Prostate gland (tissue), 2 donors: Measurements from ENCODE around the gene YPEL4.

ENCODE experiments used
- POLR2A ChIP-seq: fragments of 450-650 bp; IDR thresholded peaks from one replicate; pipeline ENCODE4 v1.6.1; 2016; ENCODE audit warnings: antibody characterized with exemption, mild to moderate bottlenecking
- POLR2AphosphoS5 ChIP-seq: sonication (generic); formaldehyde crosslinking; IDR thresholded peaks from one replicate; pipeline ENCODE4 v1.6.1; 2017; ENCODE audit warnings: antibody characterized with exemption
- TF ChIP-seq, protein P1 (sequence below), 4 experiments: fragments of 200-600 bp in 2 of 4; fragments of 450-650 bp in 2 of 4; sonication (generic) in 2 of 4; IDR thresholded peaks; 1 replicate in 3 of 4; 2 replicates in 1 of 4; pipeline ENCODE4 v1.5.1; 2016 to 2019; ENCODE audit warnings: antibody characterized with exemption in 4 of 4, mild to moderate bottlenecking in 2 of 4, moderate library complexity in 2 of 4

GRCh38 chr11:57653163-57653562 lies 3.5 kb upstream of the YPEL4 start:
- TF ChIP-seq POLR2AphosphoS5 (no peak), POLR2A (no peak)
- TF ChIP-seq, protein P1, sequence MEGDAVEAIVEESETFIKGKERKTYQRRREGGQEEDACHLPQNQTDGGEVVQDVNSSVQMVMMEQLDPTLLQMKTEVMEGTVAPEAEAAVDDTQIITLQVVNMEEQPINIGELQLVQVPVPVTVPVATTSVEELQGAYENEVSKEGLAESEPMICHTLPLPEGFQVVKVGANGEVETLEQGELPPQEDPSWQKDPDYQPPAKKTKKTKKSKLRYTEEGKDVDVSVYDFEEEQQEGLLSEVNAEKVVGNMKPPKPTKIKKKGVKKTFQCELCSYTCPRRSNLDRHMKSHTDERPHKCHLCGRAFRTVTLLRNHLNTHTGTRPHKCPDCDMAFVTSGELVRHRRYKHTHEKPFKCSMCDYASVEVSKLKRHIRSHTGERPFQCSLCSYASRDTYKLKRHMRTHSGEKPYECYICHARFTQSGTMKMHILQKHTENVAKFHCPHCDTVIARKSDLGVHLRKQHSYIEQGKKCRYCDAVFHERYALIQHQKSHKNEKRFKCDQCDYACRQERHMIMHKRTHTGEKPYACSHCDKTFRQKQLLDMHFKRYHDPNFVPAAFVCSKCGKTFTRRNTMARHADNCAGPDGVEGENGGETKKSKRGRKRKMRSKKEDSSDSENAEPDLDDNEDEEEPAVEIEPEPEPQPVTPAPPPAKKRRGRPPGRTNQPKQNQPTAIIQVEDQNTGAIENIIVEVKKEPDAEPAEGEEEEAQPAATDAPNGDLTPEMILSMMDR (IDR thresholded peaks at IDR 0.05): no peak
